PC-9 (cell line): ENCODE measurements around the gene GRM1. TPM values are rescaled to one million over a fixed set of nuclear protein-coding genes. Genes with fewer than 3 reads are reported as not detected.

Source experiments
- BruUV-seq: library from RNA; stranded (reverse); fragments of 400-500 nt; replicated peaks from 2 replicates; lab custom pipeline; 2021; lab: Mats Ljungman, UMichigan
- CTCF ChIA-PET: fragments of 300-600 bp; sonication (Branson Sonifier 250); formaldehyde crosslinking; loops from one replicate; lab custom pipeline; 2022; ENCODE audit warnings: antibody characterized with exemption; lab: Charles Lee
- POLR2A ChIA-PET: fragments of 300-600 bp; sonication (Branson Sonifier 250); formaldehyde crosslinking; loops from one replicate; lab custom pipeline; 2022; ENCODE audit warnings: antibody characterized with exemption; ENCODE audit not compliant: unreplicated experiment; lab: Charles Lee
- DNase-seq, 2 experiments: peaks; one replicate each; pipeline versions ENCODE4 v3.0.0 to v3.0.0-alpha.2; 2015 to 2022; ENCODE audit warnings: mixed read lengths in 1 of 2
- H2AFZ ChIP-seq: fragments of 200-600 bp; sonication (generic); 2 replicates; pipeline ENCODE4 v1.8.1; 2017; ENCODE audit warnings: antibody characterized with exemption
- H3F3A ChIP-seq: fragments of 200-600 bp; sonication (generic); 2 replicates; pipeline ENCODE4 v1.8.1; 2017; ENCODE audit warnings: antibody characterized with exemption, mild to moderate bottlenecking, low read depth; ENCODE audit not compliant: insufficient read depth
- H3K27ac ChIP-seq: fragments of 200-600 bp; sonication (generic); 2 replicates; pipeline ENCODE4 v1.6.1; 2016; ENCODE audit warnings: mixed run types
- H3K27me3 ChIP-seq: fragments of 200-600 bp; sonication (generic); 2 replicates; pipeline ENCODE4 v1.6.1; 2016; ENCODE audit warnings: low read depth, mixed run types; ENCODE audit not compliant: insufficient read depth
- H3K36me3 ChIP-seq: fragments of 200-600 bp; sonication (generic); 2 replicates; pipeline ENCODE4 v1.6.1; 2016; ENCODE audit warnings: low read depth, mixed run types
- H3K4me1 ChIP-seq: fragments of 200-600 bp; sonication (generic); replicated peaks from 2 replicates; pipeline ENCODE4 v1.6.1; 2016; ENCODE audit warnings: mixed run types; ENCODE audit not compliant: insufficient read depth
- H3K4me2 ChIP-seq: fragments of 200-600 bp; sonication (generic); 2 replicates; pipeline ENCODE4 v1.6.1; 2017; ENCODE audit warnings: mixed run types
- H3K4me3 ChIP-seq: fragments of 200-600 bp; sonication (generic); 2 replicates; pipeline ENCODE4 v1.6.1; 2016; ENCODE audit warnings: mixed run types
- H3K79me2 ChIP-seq: fragments of 200-600 bp; sonication (generic); 2 replicates; pipeline ENCODE4 v1.6.1; 2017; ENCODE audit warnings: low read depth, mixed run types
- H3K9me2 ChIP-seq: fragments of 200-600 bp; sonication (generic); 2 replicates; pipeline ENCODE4 v1.8.1; 2017; ENCODE audit warnings: mild to moderate bottlenecking; ENCODE audit not compliant: insufficient read depth
- H3K9me3 ChIP-seq: fragments of 200-600 bp; sonication (generic); 2 replicates; pipeline ENCODE4 v1.8.1; 2016; ENCODE audit warnings: low read depth; ENCODE audit not compliant: insufficient read depth
- H4K20me1 ChIP-seq: fragments of 200-600 bp; sonication (generic); 2 replicates; pipeline ENCODE4 v1.8.1; 2017; ENCODE audit not compliant: insufficient read depth
- CTCF ChIP-seq: fragments of 200-600 bp; sonication (generic); conservative IDR thresholded peaks from 2 replicates; pipeline ENCODE4 v1.6.1; 2017; ENCODE audit warnings: mixed run types, antibody characterized with exemption, mild to moderate bottlenecking, moderate library complexity
- EZH2 ChIP-seq: fragments of 200-600 bp; sonication (generic); IDR thresholded peaks from 2 replicates; pipeline ENCODE4 v1.8.0; 2017; ENCODE audit warnings: antibody characterized with exemption, low read depth
- intact Hi-C: fragments of 100-400 bp; cut with micrococcal nuclease; formaldehyde crosslinking; loops from one replicate; pipeline ENCODE4 v1.10.0; 2022; ENCODE audit not compliant: unreplicated experiment
- total RNA-seq: library from RNA; stranded (reverse); gene quantifications from 2 replicates; pipeline ENCODE4 v1.2.3, GENCODE V29; 2021

GRM1 gene
- total RNA-seq, 1 experiment from 2014 or later: 0.26 TPM

- no peaks in the 10 kb centered on the region for H3K27me3 ChIP-seq
- H3K9me3 ChIP-seq: no peaks in the 10 kb centered on the region
- no peaks in the 10 kb centered on the region for H3K9me2 ChIP-seq
- ChIA-PET CTCF (no interaction called here), POLR2A (no interaction called here)
- H3F3A ChIP-seq: no peaks in the 10 kb centered on the region
- no peak overlapping the region for H3K27ac ChIP-seq
- no peak overlapping the region for H3K4me2 ChIP-seq
- BruUV-seq: no TSS peak
- no peak for TF ChIP-seq CTCF
- no peak for TF ChIP-seq EZH2
- H4K20me1 ChIP-seq: no peaks in the 10 kb centered on the region
- DNase-seq: no peak
- H2AFZ ChIP-seq: no peak overlapping the region
- no peaks in the 10 kb centered on the region for H3K36me3 ChIP-seq
- intact Hi-C loops: no loop called here
- no peaks in the 10 kb centered on the region for H3K79me2 ChIP-seq
- no peak overlapping the region for H3K4me3 ChIP-seq
- H3K4me1 ChIP-seq: no peaks in the 10 kb centered on the region
Observed at GRCh38 chr6:146209942-146210341, 181.1 kb downstream of the GRM1 start.

GRCh38 chr6:146210406-146211083, 181.7 kb downstream of the GRM1 start:
- H4K20me1 ChIP-seq: no peaks in the 10 kb centered on the region
- H3F3A ChIP-seq: no peaks in the 10 kb centered on the region
- H3K79me2 ChIP-seq: no peaks in the 10 kb centered on the region
- H3K4me2 ChIP-seq: no peak overlapping the region
- intact Hi-C loops: no loop called here
- no peaks in the 10 kb centered on the region for H3K27me3 ChIP-seq
- no peak overlapping the region for H2AFZ ChIP-seq
- no peaks in the 10 kb centered on the region for H3K36me3 ChIP-seq
- H3K4me3 ChIP-seq: no peak overlapping the region
- TF ChIP-seq EZH2 (no peak), CTCF (no peak)
- no TSS peak for BruUV-seq
- no peaks in the 10 kb centered on the region for H3K9me3 ChIP-seq
- H3K4me1 ChIP-seq: no peaks in the 10 kb centered on the region
- ChIA-PET POLR2A (no interaction called here), CTCF (no interaction called here)
- no peak for DNase-seq
- no peak overlapping the region for H3K27ac ChIP-seq
- no peaks in the 10 kb centered on the region for H3K9me2 ChIP-seq

GRCh38 chr6:146211646-146212045, 182.8 kb downstream of the GRM1 start:
- Histone ChIP-seq H3K79me2 (no peaks in the 10 kb centered on the region), H3K36me3 (no peaks in the 10 kb centered on the region), H3K9me2 (no peaks in the 10 kb centered on the region), H3K27me3 (no peaks in the 10 kb centered on the region), H4K20me1 (no peaks in the 10 kb centered on the region), H3K27ac (no peak overlapping the region), H3K9me3 (no peaks in the 10 kb centered on the region), H3K4me2 (no peak overlapping the region), H2AFZ (no peak overlapping the region), H3K4me3 (no peak overlapping the region), H3K4me1 (no peaks in the 10 kb centered on the region), H3F3A (no peaks in the 10 kb centered on the region)
- intact Hi-C loops: no loop called here
- no peak for TF ChIP-seq CTCF
- no peak for TF ChIP-seq EZH2
- BruUV-seq: no TSS peak
- POLR2A ChIA-PET: no interaction called here
- DNase-seq: no peak
- CTCF ChIA-PET: no interaction called here
